ENCODE data around the gene HSD17B3. TPM values are rescaled to one million over a fixed set of nuclear protein-coding genes. Genes with fewer than 3 reads are reported as not detected.
"Not testable (repeated sequence)": the region's sequence is repeated elsewhere in the genome, so short reads cannot be mapped to it uniquely, and the experiment has no call there.

HSD17B3 gene
- total and polyA plus RNA-seq, 10 donors: 0.34 to 3.9 (median 0.87) TPM; not detected in 2

GRCh38 chr9:96309850-96310249 is 7.9 kb upstream of the HSD17B3 start:
- Histone ChIP-seq H3K36me3 (peaks cover 0 to 8% (median 0%) of the 10 kb centered on the region in 6 donors), H3K4me3 (no peak overlapping the region), H3K4me1 (no peaks in the 10 kb centered on the region), H3K9me3 (peaks cover 0 to 31% (median 18%) of the 10 kb centered on the region in 8 donors), H3K27me3 (replicated peaks in 1 of 7) (no peaks in the 10 kb centered on the region), H3K27ac (no peak overlapping the region)
- WGBS, 5 donors: 92 to 97% (median 94%) methylated on average over 7 of the region's 7 CpGs
- intact Hi-C loops (cut with DNase I; ENCODE audit: low total_unique reads): no loop called here
- DNase-seq: no peak
- TF ChIP-seq POLR2A (IDR thresholded peaks at IDR 0.05) (no peak), CTCF (IDR thresholded peaks at IDR 0.05 in 8 of 11, conservative IDR thresholded peaks at IDR 0.05 in 3 of 11) (no peak), POLR2AphosphoS5 (IDR thresholded peaks at IDR 0.05) (no peak)

GRCh38 chr9:96306958-96307357 is 5.0 kb upstream of the HSD17B3 start:
- 91 to 97% (median 95%) methylated on average over 6 of the region's 6 CpGs for WGBS, 5 donors
- intact Hi-C loops (cut with DNase I; ENCODE audit: low total_unique reads); DNase-seq: not testable (repeated sequence)

GRCh38 chr9:96305171-96305570 is 3.2 kb upstream of the HSD17B3 start:
- Histone ChIP-seq H3K27me3 (replicated peaks in 1 of 7) (no peaks in the 10 kb centered on the region), H3K36me3 (no peaks in the 10 kb centered on the region), H3K4me1 (no peaks in the 10 kb centered on the region), H3K27ac (no peak overlapping the region), H3K4me3 (no peak overlapping the region), H3K9me3 (peaks cover 0 to 9% (median 0%) of the 10 kb centered on the region in 8 donors)
- intact Hi-C loops (cut with DNase I; ENCODE audit: low total_unique reads): no loop called here
- 62 to 79% (median 68%) methylated on average over 4 of the region's 4 CpGs for WGBS, 5 donors
- DNase-seq: no peak
- TF ChIP-seq POLR2AphosphoS5 (IDR thresholded peaks at IDR 0.05): no peak

More at GRCh38 chr9:96306958-96307357, 5.0 kb upstream of the HSD17B3 start:
- H3K4me1 ChIP-seq; H3K36me3 ChIP-seq; H3K27me3 ChIP-seq (replicated peaks in 1 of 7); H3K4me3 ChIP-seq; H3K27ac ChIP-seq: not testable (repeated sequence)
- H3K9me3 ChIP-seq: peaks cover 0 to 20% (median 0%) of the 10 kb centered on the region in 8 donors

- TF ChIP-seq CTCF (IDR thresholded peaks at IDR 0.05 in 8 of 11, conservative IDR thresholded peaks at IDR 0.05 in 3 of 11) (no peak), POLR2AphosphoS5 (IDR thresholded peaks at IDR 0.05) (no peak), POLR2A (IDR thresholded peaks at IDR 0.05) (no peak)
- no peak overlapping the region for H3K27ac ChIP-seq
- no peaks in the 10 kb centered on the region for H3K27me3 ChIP-seq (replicated peaks in 1 of 7)
- DNase-seq: no peak
- intact Hi-C loops (cut with DNase I; ENCODE audit: low total_unique reads): no loop called here
- no peaks in the 10 kb centered on the region for H3K36me3 ChIP-seq
- H3K9me3 ChIP-seq: peaks cover 0 to 9% (median 0%) of the 10 kb centered on the region in 8 donors
- H3K4me3 ChIP-seq: no peak overlapping the region
- H3K4me1 ChIP-seq: no peaks in the 10 kb centered on the region
Observed at GRCh38 chr9:96304230-96304629, 2.3 kb upstream of the HSD17B3 start.

GRCh38 chr9:96299823-96300222 is 2.2 kb downstream of the HSD17B3 start:
- Histone ChIP-seq H3K9me3 (peaks cover 0 to 12% (median 0%) of the 10 kb centered on the region in 8 donors), H3K4me3 (no peak overlapping the region), H3K27me3 (replicated peaks in 1 of 7) (no peaks in the 10 kb centered on the region), H3K27ac (no peak overlapping the region), H3K4me1 (no peaks in the 10 kb centered on the region), H3K36me3 (no peaks in the 10 kb centered on the region)
- TF ChIP-seq POLR2AphosphoS5 (IDR thresholded peaks at IDR 0.05) (no peak), CTCF (IDR thresholded peaks at IDR 0.05 in 8 of 11, conservative IDR thresholded peaks at IDR 0.05 in 3 of 11) (no peak), POLR2A (IDR thresholded peaks at IDR 0.05) (no peak)
- intact Hi-C loops (cut with DNase I; ENCODE audit: low total_unique reads): no loop called here
- WGBS, 5 donors: 70 to 80% (median 74%) methylated on average over 4 of the region's 4 CpGs
- DNase-seq: no peak

Measured in spleen (tissue), 11 donors.